HepG2 (cell line): ENCODE results near the gene JDP2. TPM values are rescaled to one million over a fixed set of nuclear protein-coding genes. Genes with fewer than 3 reads are reported as not detected.

Source experiments
- ATAC-seq: fragments of 200-7000 bp; cut with Tn5 transposase; 3 replicates; pipeline ENCODE4 v1.9.1; 2020; ENCODE audit warnings: mild to moderate bottlenecking, moderate library complexity
- BruUV-seq: library from RNA; stranded (reverse); fragments of 400-500 nt; replicated peaks from 2 replicates; lab custom pipeline; 2021; lab: Mats Ljungman, UMichigan
- CTCF ChIA-PET: fragments of 300-600 bp; formaldehyde crosslinking; extraction: SDS; loops from one replicate; lab custom pipeline; 2021; ENCODE audit warnings: low total read pairs, inconsistent platforms, low intra/inter-chr PET ratio; lab: Yijun Ruan, JAX
- POLR2A ChIA-PET: fragments of 350-600 bp; sonication (Branson Sonifier 250); formaldehyde crosslinking; loops from one replicate; lab custom pipeline; 2020; ENCODE audit warnings: antibody characterized with exemption, inconsistent platforms; lab: Yijun Ruan, JAX
- DNase-seq: peaks from one replicate; pipeline ENCODE4 v3.0.0-alpha.2; 2015; ENCODE audit warnings: low spot score
- FAIRE-seq: peaks from 3 replicates; lab custom pipeline; 2011; peaks lifted over from hg19 to GRCh38; lab: Jason Lieb, UNC
- H2AFZ ChIP-seq: one replicate; pipeline ENCODE4 v1.6.1; 2011; ENCODE audit warnings: low read length, inconsistent platforms
- H3K27ac ChIP-seq: fragments of 300-600 bp; 3 replicates; pipeline ENCODE4 v1.8.0; 2011; ENCODE audit warnings: mixed run types, mild to moderate bottlenecking, mixed read lengths, low read length, inconsistent platforms; ENCODE audit not compliant: insufficient read depth; ENCODE audit errors: extremely low read length
- H3K27me3 ChIP-seq, 2 experiments: fragments of 200-600 bp in 1 of 2; 2 replicates in 1 of 2; 3 replicates in 1 of 2; pipeline versions ENCODE4 v1.6.0 to v1.8.0; 2011; ENCODE audit warnings: low read length in 2 of 2, mild to moderate bottlenecking in 2 of 2, moderate library complexity in 2 of 2, inconsistent platforms in 1 of 2; ENCODE audit not compliant: insufficient read depth in 2 of 2, control insufficient read depth in 1 of 2
- H3K36me3 ChIP-seq, 2 experiments: fragments of 200-600 bp in 1 of 2; replicated peaks in 1 of 2; 2 replicates in 1 of 2; 3 replicates in 1 of 2; pipeline versions ENCODE4 v1.5.1 to v1.8.0; 2011; ENCODE audit warnings: low read length in 2 of 2, inconsistent platforms in 1 of 2; ENCODE audit not compliant: insufficient read depth in 2 of 2, control insufficient read depth in 1 of 2
- H3K4me1 ChIP-seq: 2 replicates; pipeline ENCODE4 v1.5.1; 2012; ENCODE audit warnings: low read length, inconsistent platforms; ENCODE audit not compliant: insufficient read depth
- H3K4me2 ChIP-seq: 2 replicates; pipeline ENCODE4 v1.6.0; 2011; ENCODE audit warnings: low read depth, low read length, inconsistent platforms
- H3K4me3 ChIP-seq, 3 experiments: fragments of 200-600 bp in 1 of 3; sonication (generic), shearing (Covaris generic) in 1 of 3; replicated peaks in 1 of 3; 2 replicates each; pipeline ENCODE4 v1.5.1; 2011 to 2016; ENCODE audit warnings: low read length in 3 of 3, inconsistent platforms in 2 of 3, low read depth in 2 of 3, mild to moderate bottlenecking in 2 of 3, control low read depth in 1 of 3, mixed read lengths in 1 of 3; ENCODE audit not compliant: insufficient read depth in 1 of 3
- H3K79me2 ChIP-seq: one replicate; pipeline ENCODE4 v1.6.1; 2011; ENCODE audit warnings: low read length, inconsistent platforms; ENCODE audit not compliant: insufficient read depth
- H3K9ac ChIP-seq: 2 replicates; pipeline ENCODE4 v1.6.0; 2011; ENCODE audit warnings: mild to moderate bottlenecking, low read depth, low read length, inconsistent platforms; ENCODE audit not compliant: insufficient read depth
- H3K9me3 ChIP-seq: 2 replicates; pipeline ENCODE4 v1.5.1; 2012; ENCODE audit warnings: mild to moderate bottlenecking, low read length
- H4K20me1 ChIP-seq: 2 replicates; pipeline ENCODE4 v1.6.0; 2011; ENCODE audit warnings: inconsistent platforms, mild to moderate bottlenecking, low read length, moderate library complexity; ENCODE audit not compliant: insufficient read depth
- GABPA ChIP-seq, 2 experiments: IDR thresholded peaks; 2 replicates each; pipeline ENCODE4 v1.6.1; 2011 to 2016; ENCODE audit warnings: low read depth in 2 of 2, low read length in 1 of 2, missing biosample characterization in 1 of 2, missing genetic modification characterization in 1 of 2
- KDM5B ChIP-seq: sonication (generic); formaldehyde crosslinking; IDR thresholded peaks from 2 replicates; pipeline ENCODE4 v1.4.0; 2020; ENCODE audit warnings: missing genetic modification reagents, mild to moderate bottlenecking, borderline replicate concordance
- MEIS1 ChIP-seq: sonication (generic); formaldehyde crosslinking; IDR thresholded peaks from 2 replicates; pipeline ENCODE4 v1.9.0; 2021; ENCODE audit warnings: mild to moderate bottlenecking, missing genetic modification reagents, moderate library complexity, borderline replicate concordance
- NFAT5 ChIP-seq: sonication (generic); formaldehyde crosslinking; IDR thresholded peaks from 2 replicates; pipeline ENCODE4 v1.4.0; 2020; ENCODE audit warnings: missing genetic modification reagents
- SMARCE1 ChIP-seq: fragments of 450-650 bp; IDR thresholded peaks from 2 replicates; pipeline ENCODE4 v1.6.1; 2017; ENCODE audit warnings: borderline replicate concordance
- TP53 ChIP-seq: sonication (generic); formaldehyde crosslinking; conservative IDR thresholded peaks from 2 replicates; pipeline ENCODE4 v1.4.0; 2020; ENCODE audit warnings: missing genetic modification reagents
- ZNF253 ChIP-seq: sonication (generic); formaldehyde crosslinking; IDR thresholded peaks from 2 replicates; pipeline ENCODE4 v1.8.0; 2022; ENCODE audit warnings: mild to moderate bottlenecking, missing genetic modification reagents, borderline replicate concordance
- ZNF317 ChIP-seq: sonication (generic); formaldehyde crosslinking; IDR thresholded peaks from 2 replicates; pipeline ENCODE4 v1.5.0; 2020; ENCODE audit warnings: mild to moderate bottlenecking, missing genetic modification reagents
- ZNF331 ChIP-seq: sonication (generic); formaldehyde crosslinking; IDR thresholded peaks from 2 replicates; pipeline ENCODE4 v1.4.0; 2020; ENCODE audit warnings: missing genetic modification reagents
- ZNF83 ChIP-seq: sonication (generic); formaldehyde crosslinking; IDR thresholded peaks from 2 replicates; pipeline ENCODE4 v1.4.0; 2020; ENCODE audit warnings: missing genetic modification reagents, mild to moderate bottlenecking, borderline replicate concordance
- WGBS: methylation state at CpG from one replicate; pipeline ENCODE4 v1.1.6; 2017; ENCODE audit warnings: low lambda C conversion rate; 5-methylcytosine and 5-hydroxymethylcytosine counted together
- in situ Hi-C: cut with HindIII; loops from 2 replicates; pipeline ENCODE4 v1.10.0; 2017; ENCODE audit warnings: low pct_unique_long_range_greater_than_20kb; ENCODE audit not compliant: extremely low pct_ligation_motif_present
- intact Hi-C: fragments of 100-400 bp; cut with micrococcal nuclease; formaldehyde crosslinking; loops from one replicate; pipeline ENCODE4 v1.10.0; 2022; ENCODE audit not compliant: unreplicated experiment
- polyA plus RNA-seq, 8 experiments: library from polyadenylated mRNA; depleted of rRNA in 3 of 8; stranded (reverse) in 7 of 8; unstranded in 1 of 8; fragments of >200 nt; fragmentation: Illumina TruSeq in 4 of 8; extraction: Trizol in 4 of 8; gene quantifications; 2 replicates each; pipeline versions ENCODE4 v1.2.1 to v1.2.3, GENCODE V29; 2011 to 2016; ENCODE audit warnings: low read depth in 4 of 8, missing spikeins in 1 of 8, mixed read lengths in 1 of 8; ENCODE audit not compliant: insufficient read depth in 1 of 8
- total RNA-seq, 5 experiments: library from RNA; depleted of rRNA; stranded (reverse); fragments of >200 nt; fragmentation: Illumina TruSeq; extraction: Trizol; gene quantifications; 2 replicates each; pipeline ENCODE4 v1.2.3, GENCODE V29; 2016; ENCODE audit warnings: low read depth in 1 of 5

Gene JDP2
- total and polyA plus RNA-seq, 2 of the 13 experiments (the other 11 are each of a cell fraction or from before 2014, with no cell fraction given): 8.0 to 8.9 TPM

- intact Hi-C loops (no loop called here), in situ Hi-C loops (no loop called here)
- no peak for FAIRE-seq
- no peaks in the 10 kb centered on the region for H3K9me3 ChIP-seq
- no peaks in the 10 kb centered on the region for H3K27me3 ChIP-seq
- POLR2A ChIA-PET: no interaction called here
- no peak overlapping the region for H3K9ac ChIP-seq
- no peaks in the 10 kb centered on the region for H4K20me1 ChIP-seq
- WGBS: 81% methylated on average over 5 of the region's 6 CpGs
- CTCF ChIA-PET: no interaction called here
- no peak for DNase-seq
- BruUV-seq: no TSS peak
- no peaks in the 10 kb centered on the region for H3K4me1 ChIP-seq
- no peak overlapping the region for H3K4me3 ChIP-seq
- H3K79me2 ChIP-seq: no peaks in the 10 kb centered on the region
- peaks cover 11 to 45% of the 10 kb centered on the region in 2 experiments for H3K36me3 ChIP-seq
- no peak for ATAC-seq
- no peak overlapping the region for H3K4me2 ChIP-seq
- no peak overlapping the region for H2AFZ ChIP-seq
- TF ChIP-seq ZNF83 (CRISPR knock-in tag) (no peak), MEIS1 (CRISPR knock-in tag) (no peak), GABPA (IDR thresholded peaks at IDR 0.05; ENCODE audit: low read depth, low read length) (no peak), GABPA (CRISPR knock-in tag; IDR thresholded peaks at IDR 0.05; ENCODE audit: low read depth) (no peak), NFAT5 (CRISPR knock-in tag) (no peak), ZNF253 (no peak), SMARCE1 (no peak), TP53 (CRISPR knock-in tag) (no peak), ZNF331 (CRISPR knock-in tag) (no peak), KDM5B (CRISPR knock-in tag) (no peak), ZNF317 (CRISPR knock-in tag) (no peak)
- no peak overlapping the region for H3K27ac ChIP-seq
These were observed 36.8 kb downstream of the JDP2 start for GRCh38 chr14:75464626-75465025.
